Measurements from ENCODE around the gene EDN1. TPM values are rescaled to one million over a fixed set of nuclear protein-coding genes. Genes with fewer than 3 reads are reported as not detected.

The EDN1 gene
- total and polyA plus RNA-seq, 2 of the 13 experiments (the other 11 are each of a cell fraction or from before 2014, with no cell fraction given): 0.15 to 1.2 TPM

- no peak for TF ChIP-seq ZBTB34 (CRISPR knock-in tag; IDR thresholded peaks at IDR 0.05)
- no peak for TF ChIP-seq CREBL2 (CRISPR knock-in tag; IDR thresholded peaks at IDR 0.05; ENCODE audit: borderline replicate concordance)
- peak in 1 of 2 experiments; percentile 74; a peak in 2 of 4 replicates for TF ChIP-seq EP300 (IDR thresholded peaks at IDR 0.05; ENCODE audit: low read depth in 2 of 2, low read length in 2 of 2)
- TF ChIP-seq EP300 (CRISPR knock-in tag; IDR thresholded peaks at IDR 0.05; ENCODE audit: borderline replicate concordance): peak; percentile 82; the same call in 1 of the 2 replicates
- TF ChIP-seq ZNF446 (CRISPR knock-in tag; IDR thresholded peaks at IDR 0.05): no peak
- TF ChIP-seq ZC3H13 (CRISPR knock-in tag; IDR thresholded peaks at IDR 0.05): no peak
- TF ChIP-seq ZNF460 (CRISPR knock-in tag; IDR thresholded peaks at IDR 0.05; ENCODE audit: borderline replicate concordance): no peak; the same call in 1 of the 2 replicates
- peak; percentile 45; the same call in 1 of the 2 replicates for TF ChIP-seq THAP11 (CRISPR knock-in tag; IDR thresholded peaks at IDR 0.05)
- peak; percentile 52 for TF ChIP-seq RCOR2 (CRISPR knock-in tag; IDR thresholded peaks at IDR 0.05)
- no peak for TF ChIP-seq MED8 (CRISPR knock-in tag; IDR thresholded peaks at IDR 0.05; ENCODE audit: insufficient replicate concordance)
- no peak for TF ChIP-seq HMGXB4 (CRISPR knock-in tag; IDR thresholded peaks at IDR 0.05; ENCODE audit: borderline replicate concordance in 1 of 2, low read depth in 1 of 2)
- TF ChIP-seq NCOA2 (CRISPR knock-in tag; IDR thresholded peaks at IDR 0.05): peak; percentile 77
- peak in 1 of 2 experiments; percentile 27; a peak in 1 of 4 replicates for TF ChIP-seq MAFK (conservative IDR thresholded peaks at IDR 0.05 in 1 of 2, IDR thresholded peaks at IDR 0.05 in 1 of 2; ENCODE audit: low read length in 2 of 2)
- TF ChIP-seq CEBPG (CRISPR knock-in tag; IDR thresholded peaks at IDR 0.05): peak; percentile 68
- TF ChIP-seq LRRFIP1 (CRISPR knock-in tag; conservative IDR thresholded peaks at IDR 0.05): no peak
- no peak for TF ChIP-seq ZNF691 (CRISPR knock-in tag; IDR thresholded peaks at IDR 0.05; ENCODE audit: borderline replicate concordance, low read depth)
- no peak for TF ChIP-seq GTF2F1 (IDR thresholded peaks at IDR 0.05; ENCODE audit: low read length)
- TF ChIP-seq MIXL1 (CRISPR knock-in tag; IDR thresholded peaks at IDR 0.05): no peak
- 0 out of 2 replicates have a peak, but pooled peaks have one; percentile 33 for TF ChIP-seq TP53 (CRISPR knock-in tag; conservative IDR thresholded peaks at IDR 0.05)
- TF ChIP-seq ISL2 (CRISPR knock-in tag; IDR thresholded peaks at IDR 0.05): peak; percentile 18; the same call in 1 of the 2 replicates
- TF ChIP-seq SCMH1 (CRISPR knock-in tag; IDR thresholded peaks at IDR 0.05; ENCODE audit: borderline replicate concordance): no peak
- TF ChIP-seq ETV6 (CRISPR knock-in tag; conservative IDR thresholded peaks at IDR 0.05): no peak
- TF ChIP-seq ZGPAT (CRISPR knock-in tag; IDR thresholded peaks at IDR 0.05): 0 out of 2 replicates have a peak, but pooled peaks have one; percentile 47
Observed at GRCh38 chr6:12324099-12324498, 33.9 kb downstream of the EDN1 start (continued).
